HepG2 (cell line): Measurements from ENCODE around the gene ZNF343. TPM values are rescaled to one million over a fixed set of nuclear protein-coding genes. Genes with fewer than 3 reads are reported as not detected.

Source experiments
- DNMT3B ChIP-seq: conservative IDR thresholded peaks from 2 replicates; pipeline ENCODE4 v1.6.1; 2016; ENCODE audit warnings: missing biosample characterization, control low read depth
- FOSL1 ChIP-seq: sonication (generic); formaldehyde crosslinking; IDR thresholded peaks from 2 replicates; pipeline ENCODE4 v1.9.0; 2021; ENCODE audit warnings: missing genetic modification reagents, borderline replicate concordance
- HNRNPLL ChIP-seq: fragments of 200-400 bp; formaldehyde crosslinking; IDR thresholded peaks from 2 replicates; pipeline ENCODE4 v1.6.1; 2017; ENCODE audit warnings: mild to moderate bottlenecking, low read depth, low read length; ENCODE audit not compliant: poor library complexity, severe bottlenecking
- MYC ChIP-seq: sonication (generic); formaldehyde crosslinking; IDR thresholded peaks from 2 replicates; pipeline ENCODE4 v1.9.0; 2021; ENCODE audit warnings: missing genetic modification reagents, borderline replicate concordance
- POGZ ChIP-seq: sonication (generic); formaldehyde crosslinking; IDR thresholded peaks from 2 replicates; pipeline ENCODE4 v1.4.0; 2020; ENCODE audit warnings: mild to moderate bottlenecking, missing genetic modification reagents
- RARG ChIP-seq: sonication (generic); formaldehyde crosslinking; IDR thresholded peaks from 2 replicates; pipeline ENCODE4 v1.4.0; 2020; ENCODE audit warnings: low read depth, mild to moderate bottlenecking, missing genetic modification reagents
- SETDB1 ChIP-seq: sonication (generic); formaldehyde crosslinking; IDR thresholded peaks from 2 replicates; pipeline ENCODE4 v1.5.1; 2020; ENCODE audit warnings: missing genetic modification reagents, mild to moderate bottlenecking, borderline replicate concordance
- SIX4 ChIP-seq: sonication (generic); formaldehyde crosslinking; IDR thresholded peaks from 2 replicates; pipeline ENCODE4 v1.4.0; 2020; ENCODE audit warnings: missing genetic modification reagents
- ZFX ChIP-seq: sonication (generic); formaldehyde crosslinking; IDR thresholded peaks from 2 replicates; pipeline ENCODE4 v1.4.0; 2020; ENCODE audit warnings: mild to moderate bottlenecking, low read depth, missing genetic modification reagents, moderate library complexity
- ZKSCAN8 ChIP-seq: IDR thresholded peaks from 2 replicates; pipeline ENCODE4 v1.6.1; 2016; ENCODE audit warnings: borderline replicate concordance, missing genetic modification reagents, missing compliant biosample characterization
- ZNF326 ChIP-seq: sonication (generic); formaldehyde crosslinking; IDR thresholded peaks from 2 replicates; pipeline ENCODE4 v1.4.0; 2020; ENCODE audit warnings: missing genetic modification reagents, borderline replicate concordance
- ZNF883 ChIP-seq: sonication (generic); formaldehyde crosslinking; IDR thresholded peaks from 2 replicates; pipeline ENCODE4 v1.5.1; 2020; ENCODE audit warnings: mild to moderate bottlenecking, missing genetic modification reagents; ENCODE audit errors: not compliant biosample characterization
- polyA plus RNA-seq, 8 experiments: library from polyadenylated mRNA; depleted of rRNA in 3 of 8; stranded (reverse) in 7 of 8; unstranded in 1 of 8; fragments of >200 nt; fragmentation: Illumina TruSeq in 4 of 8; extraction: Trizol in 4 of 8; gene quantifications; 2 replicates each; pipeline versions ENCODE4 v1.2.1 to v1.2.3, GENCODE V29; 2011 to 2016; ENCODE audit warnings: low read depth in 4 of 8, missing spikeins in 1 of 8, mixed read lengths in 1 of 8; ENCODE audit not compliant: insufficient read depth in 1 of 8
- total RNA-seq, 5 experiments: library from RNA; depleted of rRNA; stranded (reverse); fragments of >200 nt; fragmentation: Illumina TruSeq; extraction: Trizol; gene quantifications; 2 replicates each; pipeline ENCODE4 v1.2.3, GENCODE V29; 2016; ENCODE audit warnings: low read depth in 1 of 5
- TF ChIP-seq, protein P1 (sequence below): sonication (generic); formaldehyde crosslinking; IDR thresholded peaks from 2 replicates; pipeline ENCODE4 v1.5.0; 2020; ENCODE audit warnings: missing genetic modification reagents
- TF ChIP-seq, protein P2 (sequence below): sonication (generic); formaldehyde crosslinking; IDR thresholded peaks from 2 replicates; pipeline ENCODE4 v1.4.0; 2020; ENCODE audit warnings: missing genetic modification reagents
- TF ChIP-seq, protein P3 (sequence below), 2 experiments: sonication (generic) in 1 of 2; formaldehyde crosslinking in 1 of 2; IDR thresholded peaks; 2 replicates each; pipeline versions ENCODE4 v1.4.0 to v1.6.1; 2018 to 2020; ENCODE audit warnings: missing genetic modification reagents in 2 of 2, borderline replicate concordance in 1 of 2, low read depth in 1 of 2, mild to moderate bottlenecking in 1 of 2, missing biosample characterization in 1 of 2
- TF ChIP-seq, protein P4 (sequence below): IDR thresholded peaks from 2 replicates; pipeline ENCODE4 v1.6.1; 2016; ENCODE audit warnings: mild to moderate bottlenecking
- TF ChIP-seq, protein P5 (sequence below): sonication (generic); formaldehyde crosslinking; IDR thresholded peaks from 2 replicates; pipeline ENCODE4 v1.5.1; 2020; ENCODE audit warnings: mild to moderate bottlenecking, missing genetic modification reagents, moderate library complexity
- TF ChIP-seq, protein P6 (sequence below): IDR thresholded peaks from 2 replicates; pipeline ENCODE4 v1.6.1; 2016

ZNF343 gene
- total and polyA plus RNA-seq, 2 of the 13 experiments (the other 11 are each of a cell fraction or from before 2014, with no cell fraction given), result 16.4 to 22.1 TPM

DNA sequence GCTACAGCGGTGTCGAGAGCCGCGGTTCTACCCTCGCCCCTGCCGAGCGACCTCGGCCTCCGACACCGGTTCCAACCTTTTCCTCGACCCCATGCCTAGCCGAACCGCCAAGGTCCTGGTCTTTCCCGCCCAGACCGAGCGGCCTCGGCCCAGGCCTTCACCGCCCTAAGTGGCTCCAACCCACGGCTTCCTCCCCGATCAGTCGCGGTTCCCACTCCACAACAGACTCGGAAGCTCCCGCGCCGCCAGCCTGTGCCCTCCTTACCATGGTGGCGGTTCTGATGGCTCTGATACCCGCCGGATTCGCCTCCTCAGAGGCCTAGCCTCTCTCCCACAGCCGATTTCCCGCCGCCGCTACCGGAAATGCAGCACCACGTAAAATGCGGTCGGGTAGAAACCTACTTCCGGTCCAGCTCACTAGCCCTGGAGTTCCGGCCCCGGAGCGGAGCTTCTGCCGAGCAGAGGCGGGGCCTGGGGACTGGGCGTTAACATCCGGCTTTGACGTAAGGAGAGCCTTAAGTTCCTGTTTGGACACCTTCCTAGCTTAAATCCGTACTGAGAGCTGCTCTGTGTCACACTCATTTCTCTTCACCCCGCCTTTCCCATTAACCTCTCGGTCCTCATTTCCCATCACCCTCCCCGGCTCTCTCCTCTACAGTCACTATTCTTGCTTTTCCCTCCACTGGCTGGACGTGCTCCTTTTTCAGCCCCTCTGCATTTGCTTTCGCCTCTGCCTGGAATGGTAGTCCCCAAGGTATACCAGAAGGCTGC lies 38.1 kb downstream of the ZNF343 start, which contains the start of gene SNRPB (continued):
- TF ChIP-seq, protein P1, sequence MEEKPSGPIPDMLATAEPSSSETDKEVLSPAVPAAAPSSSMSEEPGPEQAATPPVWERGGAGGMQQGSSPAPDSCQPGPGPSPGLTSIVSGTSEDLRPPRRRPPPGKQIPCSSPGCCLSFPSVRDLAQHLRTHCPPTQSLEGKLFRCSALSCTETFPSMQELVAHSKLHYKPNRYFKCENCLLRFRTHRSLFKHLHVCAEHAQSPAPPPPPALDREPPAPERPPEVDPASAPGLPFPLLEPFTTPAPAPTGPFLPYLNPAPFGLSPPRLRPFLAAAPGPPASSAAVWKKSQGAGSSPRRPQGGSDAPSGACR (CRISPR knock-in tag), result peak; percentile 98
- TF ChIP-seq, protein P2, sequence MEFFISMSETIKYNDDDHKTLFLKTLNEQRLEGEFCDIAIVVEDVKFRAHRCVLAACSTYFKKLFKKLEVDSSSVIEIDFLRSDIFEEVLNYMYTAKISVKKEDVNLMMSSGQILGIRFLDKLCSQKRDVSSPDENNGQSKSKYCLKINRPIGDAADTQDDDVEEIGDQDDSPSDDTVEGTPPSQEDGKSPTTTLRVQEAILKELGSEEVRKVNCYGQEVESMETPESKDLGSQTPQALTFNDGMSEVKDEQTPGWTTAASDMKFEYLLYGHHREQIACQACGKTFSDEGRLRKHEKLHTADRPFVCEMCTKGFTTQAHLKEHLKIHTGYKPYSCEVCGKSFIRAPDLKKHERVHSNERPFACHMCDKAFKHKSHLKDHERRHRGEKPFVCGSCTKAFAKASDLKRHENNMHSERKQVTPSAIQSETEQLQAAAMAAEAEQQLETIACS, result peak; percentile 58
- peak; percentile 100 for TF ChIP-seq ZFX (CRISPR knock-in tag)
- TF ChIP-seq ZNF883, result peak; percentile 100
- TF ChIP-seq ZNF326 (CRISPR knock-in tag), result no peak; the same call in 1 of the 2 replicates
- peak; percentile 94; the same call in 1 of the 2 replicates for TF ChIP-seq DNMT3B
- TF ChIP-seq POGZ, result peak; percentile 99
- peak; percentile 83; the same call in 1 of the 2 replicates for TF ChIP-seq SIX4 (CRISPR knock-in tag)
- TF ChIP-seq, protein P3, sequence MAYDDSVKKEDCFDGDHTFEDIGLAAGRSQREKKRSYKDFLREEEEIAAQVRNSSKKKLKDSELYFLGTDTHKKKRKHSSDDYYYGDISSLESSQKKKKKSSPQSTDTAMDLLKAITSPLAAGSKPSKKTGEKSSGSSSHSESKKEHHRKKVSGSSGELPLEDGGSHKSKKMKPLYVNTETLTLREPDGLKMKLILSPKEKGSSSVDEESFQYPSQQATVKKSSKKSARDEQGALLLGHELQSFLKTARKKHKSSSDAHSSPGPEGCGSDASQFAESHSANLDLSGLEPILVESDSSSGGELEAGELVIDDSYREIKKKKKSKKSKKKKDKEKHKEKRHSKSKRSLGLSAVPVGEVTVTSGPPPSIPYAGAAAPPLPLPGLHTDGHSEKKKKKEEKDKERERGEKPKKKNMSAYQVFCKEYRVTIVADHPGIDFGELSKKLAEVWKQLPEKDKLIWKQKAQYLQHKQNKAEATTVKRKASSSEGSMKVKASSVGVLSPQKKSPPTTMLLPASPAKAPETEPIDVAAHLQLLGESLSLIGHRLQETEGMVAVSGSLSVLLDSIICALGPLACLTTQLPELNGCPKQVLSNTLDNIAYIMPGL (CRISPR knock-in tag; IDR thresholded peaks at IDR 0.05; ENCODE audit: borderline replicate concordance in 1 of 2, low read depth in 1 of 2), result peak; percentile 99
- peak; percentile 99 for TF ChIP-seq MYC (CRISPR knock-in tag)
- TF ChIP-seq SETDB1 (CRISPR knock-in tag), result peak; percentile 19; the same call in 1 of the 2 replicates
- peak; percentile 99 for TF ChIP-seq ZKSCAN8
- TF ChIP-seq RARG (CRISPR knock-in tag), result peak; percentile 98
- TF ChIP-seq HNRNPLL, result peak; percentile 94
- TF ChIP-seq FOSL1, result no peak
- TF ChIP-seq, protein P4, sequence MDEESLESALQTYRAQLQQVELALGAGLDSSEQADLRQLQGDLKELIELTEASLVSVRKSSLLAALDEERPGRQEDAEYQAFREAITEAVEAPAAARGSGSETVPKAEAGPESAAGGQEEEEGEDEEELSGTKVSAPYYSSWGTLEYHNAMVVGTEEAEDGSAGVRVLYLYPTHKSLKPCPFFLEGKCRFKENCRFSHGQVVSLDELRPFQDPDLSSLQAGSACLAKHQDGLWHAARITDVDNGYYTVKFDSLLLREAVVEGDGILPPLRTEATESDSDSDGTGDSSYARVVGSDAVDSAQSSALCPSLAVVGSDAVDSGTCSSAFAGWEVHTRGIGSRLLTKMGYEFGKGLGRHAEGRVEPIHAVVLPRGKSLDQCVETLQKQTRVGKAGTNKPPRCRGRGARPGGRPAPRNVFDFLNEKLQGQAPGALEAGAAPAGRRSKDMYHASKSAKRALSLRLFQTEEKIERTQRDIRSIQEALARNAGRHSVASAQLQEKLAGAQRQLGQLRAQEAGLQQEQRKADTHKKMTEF (CRISPR knock-in tag), result peak; percentile 100
- TF ChIP-seq, protein P5, sequence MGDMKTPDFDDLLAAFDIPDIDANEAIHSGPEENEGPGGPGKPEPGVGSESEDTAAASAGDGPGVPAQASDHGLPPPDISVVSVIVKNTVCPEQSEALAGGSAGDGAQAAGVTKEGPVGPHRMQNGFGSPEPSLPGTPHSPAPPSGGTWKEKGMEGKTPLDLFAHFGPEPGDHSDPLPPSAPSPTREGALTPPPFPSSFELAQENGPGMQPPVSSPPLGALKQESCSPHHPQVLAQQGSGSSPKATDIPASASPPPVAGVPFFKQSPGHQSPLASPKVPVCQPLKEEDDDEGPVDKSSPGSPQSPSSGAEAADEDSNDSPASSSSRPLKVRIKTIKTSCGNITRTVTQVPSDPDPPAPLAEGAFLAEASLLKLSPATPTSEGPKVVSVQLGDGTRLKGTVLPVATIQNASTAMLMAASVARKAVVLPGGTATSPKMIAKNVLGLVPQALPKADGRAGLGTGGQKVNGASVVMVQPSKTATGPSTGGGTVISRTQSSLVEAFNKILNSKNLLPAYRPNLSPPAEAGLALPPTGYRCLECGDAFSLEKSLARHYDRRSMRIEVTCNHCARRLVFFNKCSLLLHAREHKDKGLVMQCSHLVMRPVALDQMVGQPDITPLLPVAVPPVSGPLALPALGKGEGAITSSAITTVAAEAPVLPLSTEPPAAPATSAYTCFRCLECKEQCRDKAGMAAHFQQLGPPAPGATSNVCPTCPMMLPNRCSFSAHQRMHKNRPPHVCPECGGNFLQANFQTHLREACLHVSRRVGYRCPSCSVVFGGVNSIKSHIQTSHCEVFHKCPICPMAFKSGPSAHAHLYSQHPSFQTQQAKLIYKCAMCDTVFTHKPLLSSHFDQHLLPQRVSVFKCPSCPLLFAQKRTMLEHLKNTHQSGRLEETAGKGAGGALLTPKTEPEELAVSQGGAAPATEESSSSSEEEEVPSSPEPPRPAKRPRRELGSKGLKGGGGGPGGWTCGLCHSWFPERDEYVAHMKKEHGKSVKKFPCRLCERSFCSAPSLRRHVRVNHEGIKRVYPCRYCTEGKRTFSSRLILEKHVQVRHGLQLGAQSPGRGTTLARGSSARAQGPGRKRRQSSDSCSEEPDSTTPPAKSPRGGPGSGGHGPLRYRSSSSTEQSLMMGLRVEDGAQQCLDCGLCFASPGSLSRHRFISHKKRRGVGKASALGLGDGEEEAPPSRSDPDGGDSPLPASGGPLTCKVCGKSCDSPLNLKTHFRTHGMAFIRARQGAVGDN (CRISPR knock-in tag), result peak; percentile 100
- TF ChIP-seq, protein P6, sequence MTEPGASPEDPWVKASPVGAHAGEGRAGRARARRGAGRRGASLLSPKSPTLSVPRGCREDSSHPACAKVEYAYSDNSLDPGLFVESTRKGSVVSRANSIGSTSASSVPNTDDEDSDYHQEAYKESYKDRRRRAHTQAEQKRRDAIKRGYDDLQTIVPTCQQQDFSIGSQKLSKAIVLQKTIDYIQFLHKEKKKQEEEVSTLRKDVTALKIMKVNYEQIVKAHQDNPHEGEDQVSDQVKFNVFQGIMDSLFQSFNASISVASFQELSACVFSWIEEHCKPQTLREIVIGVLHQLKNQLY (CRISPR knock-in tag), result peak; percentile 84
